IMR-90 (cell line): Measurements from ENCODE around the gene ZNF384. TPM values are rescaled to one million over a fixed set of nuclear protein-coding genes. Genes with fewer than 3 reads are reported as not detected.
"Not testable (repeated sequence)": the region's sequence is repeated elsewhere in the genome, so short reads cannot be mapped to it uniquely, and the experiment has no call there.

Source experiments
- ATAC-seq: fragments of 200-7000 bp; cut with Tn5 transposase; 2 replicates; pipeline ENCODE4 v1.9.1; 2020; ENCODE audit warnings: low read depth, mild to moderate bottlenecking, moderate library complexity
- BruUV-seq: library from RNA; stranded (reverse); fragments of 400-500 nt; replicated peaks from 2 replicates; lab custom pipeline; 2021; lab: Mats Ljungman, UMichigan
- CTCF ChIA-PET: fragments of 300-600 bp; formaldehyde crosslinking; extraction: SDS; loops from one replicate; lab custom pipeline; 2021; ENCODE audit warnings: antibody characterized with exemption; lab: Yijun Ruan, JAX
- POLR2A ChIA-PET: fragments of 300-600 bp; sonication (Branson Sonifier 250); formaldehyde crosslinking; loops from one replicate; lab custom pipeline; 2022; ENCODE audit warnings: antibody characterized with exemption; ENCODE audit not compliant: unreplicated experiment; lab: Charles Lee
- DNase-seq: peaks from one replicate; pipeline ENCODE4 v3.0.0; 2013
- H2AFZ ChIP-seq: replicated peaks from 2 replicates; pipeline ENCODE3; 2013; ENCODE audit warnings: low read length, mild to moderate bottlenecking; ENCODE audit not compliant: poor library complexity
- H2AK5ac ChIP-seq: 2 replicates; pipeline ENCODE4 v1.6.1; 2013; ENCODE audit warnings: low read depth, low read length, inconsistent platforms
- H2AK9ac ChIP-seq: replicated peaks from 2 replicates; pipeline ENCODE3; 2013; ENCODE audit warnings: mild to moderate bottlenecking, low read depth, low read length, moderate library complexity; ENCODE audit not compliant: poor library complexity
- H2BK120ac ChIP-seq: 2 replicates; pipeline ENCODE4 v1.6.1; 2013; ENCODE audit warnings: low read depth, low read length, inconsistent platforms
- H2BK15ac ChIP-seq: 3 replicates; pipeline ENCODE4 v1.6.1; 2013; ENCODE audit warnings: low read depth, low read length, inconsistent platforms
- H2BK20ac ChIP-seq: 2 replicates; pipeline ENCODE4 v1.6.1; 2013; ENCODE audit warnings: low read depth, mild to moderate bottlenecking, inconsistent platforms, low read length, moderate library complexity
- H2BK5ac ChIP-seq: 2 replicates; pipeline ENCODE4 v1.6.1; 2013; ENCODE audit warnings: mild to moderate bottlenecking, low read depth, low read length, inconsistent platforms; ENCODE audit not compliant: poor library complexity, severe bottlenecking
- H3K14ac ChIP-seq: replicated peaks from 2 replicates; pipeline ENCODE4 v1.6.1; 2013; ENCODE audit warnings: low read depth, low read length, inconsistent platforms
- H3K18ac ChIP-seq: 2 replicates; pipeline ENCODE4 v1.6.1; 2013; ENCODE audit warnings: low read depth, low read length, control low read depth
- H3K23ac ChIP-seq: 2 replicates; pipeline ENCODE4 v1.6.1; 2013; ENCODE audit warnings: low read depth, low read length, inconsistent platforms
- H3K27ac ChIP-seq: 2 replicates; pipeline ENCODE4 v1.5.1; 2013; ENCODE audit warnings: mild to moderate bottlenecking, control low read depth, low read length; ENCODE audit not compliant: insufficient read depth
- H3K27me3 ChIP-seq: 2 replicates; pipeline ENCODE4 v1.6.1; 2013; ENCODE audit warnings: low read length; ENCODE audit not compliant: control insufficient read depth, insufficient read depth
- H3K36me3 ChIP-seq: 2 replicates; pipeline ENCODE4 v1.6.1; 2013; ENCODE audit warnings: low read length, mixed read lengths; ENCODE audit not compliant: control insufficient read depth, insufficient read depth
- H3K4ac ChIP-seq: 2 replicates; pipeline ENCODE4 v1.6.1; 2013; ENCODE audit warnings: low read depth, low read length, inconsistent platforms
- H3K4me1 ChIP-seq: 2 replicates; pipeline ENCODE4 v1.6.1; 2013; ENCODE audit warnings: low read length, mixed read lengths; ENCODE audit not compliant: control insufficient read depth, insufficient read depth
- H3K4me2 ChIP-seq: 2 replicates; pipeline ENCODE4 v1.6.1; 2013; ENCODE audit warnings: low read depth, mild to moderate bottlenecking, control low read depth, low read length, moderate library complexity
- H3K4me3 ChIP-seq: 2 replicates; pipeline ENCODE4 v1.5.1; 2013; ENCODE audit warnings: low read depth, mild to moderate bottlenecking, control low read depth, low read length, moderate library complexity; ENCODE audit not compliant: insufficient read depth
- H3K56ac ChIP-seq: 2 replicates; pipeline ENCODE4 v1.6.1; 2013; ENCODE audit warnings: low read length, inconsistent platforms; ENCODE audit not compliant: insufficient read depth; ENCODE audit errors: extremely low read depth
- H3K79me1 ChIP-seq, 2 experiments: 2 replicates each; pipeline ENCODE4 v1.6.1; 2013; ENCODE audit warnings: low read length in 2 of 2, inconsistent platforms in 1 of 2, low read depth in 1 of 2
- H3K9ac ChIP-seq: 2 replicates; pipeline ENCODE4 v1.6.1; 2013; ENCODE audit warnings: low read depth, low read length, control low read depth
- H3K9me1 ChIP-seq: 2 replicates; pipeline ENCODE4 v1.6.1; 2013; ENCODE audit warnings: low read length, inconsistent platforms; ENCODE audit not compliant: insufficient read depth
- H3K9me3 ChIP-seq: 2 replicates; pipeline ENCODE4 v1.6.1; 2013; ENCODE audit warnings: low read length; ENCODE audit not compliant: control insufficient read depth, insufficient read depth
- H4K20me1 ChIP-seq: 2 replicates; pipeline ENCODE4 v1.6.1; 2013; ENCODE audit warnings: low read length, inconsistent platforms; ENCODE audit not compliant: insufficient read depth
- H4K5ac ChIP-seq: 2 replicates; pipeline ENCODE4 v1.6.1; 2013; ENCODE audit warnings: mild to moderate bottlenecking, low read depth, low read length, control low read depth
- H4K8ac ChIP-seq, 2 experiments: 2 replicates each; pipeline ENCODE4 v1.6.1; 2013; ENCODE audit warnings: low read depth in 2 of 2, low read length in 2 of 2, control low read depth in 1 of 2, inconsistent platforms in 1 of 2
- H4K91ac ChIP-seq: 2 replicates; pipeline ENCODE4 v1.6.1; 2013; ENCODE audit warnings: low read depth, low read length, inconsistent platforms; ENCODE audit not compliant: insufficient read depth
- WGBS, 2 experiments: methylation state at CpG; one replicate each; pipeline versions ENCODE4 v1.1.5 to v1.1.7; 2013; ENCODE audit warnings: missing lambda C conversion rate in 2 of 2; ENCODE audit not compliant: insufficient read length in 1 of 2; ENCODE audit errors: extremely low coverage in 2 of 2; 5-methylcytosine and 5-hydroxymethylcytosine counted together
- dilution Hi-C: fragments of 300-500 bp; cut with HindIII; formaldehyde crosslinking; loops from one replicate; pipeline ENCODE4 v1.14.3; 2018; ENCODE audit warnings: low sequenced_read_pairs; ENCODE audit not compliant: unreplicated experiment
- in situ Hi-C: fragments of 300-500 bp; cut with MboI; formaldehyde crosslinking; loops from 3 replicates; pipeline ENCODE4 v1.14.3; 2019; ENCODE audit warnings: low sequenced_read_pairs, inconsistent platforms, mixed read lengths
- intact Hi-C: fragments of 100-400 bp; cut with micrococcal nuclease; formaldehyde crosslinking; loops from 2 replicates; pipeline ENCODE4 v1.10.0; 2022
- polyA plus RNA-seq, 3 experiments: library from polyadenylated mRNA; depleted of rRNA; stranded (reverse); fragments of >200 nt; gene quantifications; 2 replicates each; pipeline ENCODE4 v1.2.3, GENCODE V29; 2012; ENCODE audit warnings: low replicate concordance in 1 of 3
- total RNA-seq: library from RNA; depleted of rRNA; stranded (reverse); fragments of >200 nt; gene quantifications from 2 replicates; pipeline ENCODE4 v1.2.3, GENCODE V29; 2012

The ZNF384 gene
- total and polyA plus RNA-seq, 2 of the 4 experiments (the other 2 are of a cell fraction): 16.3 to 55.6 TPM

DNA sequence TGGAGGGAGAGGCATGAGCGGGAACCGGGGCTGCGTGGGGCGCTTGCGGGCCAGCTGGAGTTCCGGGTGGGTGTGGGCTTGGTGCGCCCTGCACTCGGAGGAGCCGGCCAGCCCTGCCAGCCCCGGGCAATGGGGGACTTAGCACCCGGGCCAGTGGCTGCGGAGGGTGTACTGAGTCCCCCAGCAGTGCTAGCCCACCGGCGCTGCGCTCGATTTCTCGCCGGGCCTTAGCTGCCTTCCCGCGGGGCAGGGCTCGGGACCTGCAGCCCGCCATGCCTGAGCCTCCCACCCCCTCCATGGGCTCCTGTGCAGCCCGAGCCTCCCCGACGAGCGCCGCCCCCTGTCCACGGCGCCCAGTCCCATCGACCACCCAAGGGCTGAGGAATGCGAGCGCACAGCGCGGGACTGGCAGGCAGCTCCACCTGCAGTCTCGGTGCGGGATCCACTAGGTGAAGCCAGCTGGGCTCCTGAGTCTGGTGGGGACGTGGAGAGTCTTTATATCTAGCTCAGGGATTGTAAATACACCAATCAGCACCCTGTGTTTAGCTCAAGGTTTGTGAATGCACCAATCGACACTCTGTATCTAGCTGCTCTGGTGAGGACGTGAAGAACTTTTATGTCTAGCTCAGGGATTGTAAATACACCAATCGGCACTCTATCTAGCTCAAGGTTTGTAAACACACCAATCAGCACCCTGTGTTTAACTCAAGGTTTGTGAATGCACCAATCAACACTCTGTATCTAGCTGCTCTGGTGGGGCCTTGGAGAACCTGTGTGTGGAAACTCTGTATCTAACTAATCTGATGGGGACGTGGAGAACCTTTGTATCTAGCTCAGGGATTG is 27.1 kb upstream of the ZNF384 start:
- BruUV-seq, H4K91ac ChIP-seq, H2AK9ac ChIP-seq, H3K4me1 ChIP-seq, H2BK15ac ChIP-seq, in situ Hi-C loops, H2AFZ ChIP-seq, H3K23ac ChIP-seq, H2AK5ac ChIP-seq, H3K27me3 ChIP-seq, H4K5ac ChIP-seq, H3K79me1 ChIP-seq, H3K56ac ChIP-seq, H3K4ac ChIP-seq, H3K9me1 ChIP-seq, H4K8ac ChIP-seq, H2BK120ac ChIP-seq, ATAC-seq, CTCF ChIA-PET, DNase-seq, H4K20me1 ChIP-seq, H3K4me2 ChIP-seq, H3K9me3 ChIP-seq, H3K18ac ChIP-seq, H3K14ac ChIP-seq, POLR2A ChIA-PET, H2BK20ac ChIP-seq, H3K4me3 ChIP-seq, H2BK5ac ChIP-seq, intact Hi-C loops, H3K9ac ChIP-seq, dilution Hi-C loops, H3K36me3 ChIP-seq, H3K27ac ChIP-seq: not testable (repeated sequence)
- WGBS, 2 experiments: no CpG with 5 or more reads among the region's 41 CpGs
